ENCODE data around the gene QSOX2. TPM values are rescaled to one million over a fixed set of nuclear protein-coding genes. Genes with fewer than 3 reads are reported as not detected.

QSOX2 gene
- total RNA-seq, 2 donors from 2014 or later, result 8.8 to 22.7 TPM

GRCh38 chr9:136178061-136178772, 67.4 kb downstream of the QSOX2 start:
- no peaks in the 10 kb centered on the region for H3K27me3 ChIP-seq
- DNase-seq (no peak), ATAC-seq (no peak)
- intact Hi-C loops (cut with DNase I), result loop anchor here (5.0 kb wide), 1 partner anchor 99 kb away; no protein-coding TSS in a partner anchor
- WGBS, 2 donors, result 68 to 74% methylated on average over 13 to 20 of the region's 21 CpGs
- H3K9me3 ChIP-seq, result no peaks in the 10 kb centered on the region
- no peaks in the 10 kb centered on the region for H3K4me1 ChIP-seq
- no peak overlapping the region for H3K27ac ChIP-seq
- TF ChIP-seq CTCF (IDR thresholded peaks at IDR 0.05) (no peak), POLR2A (IDR thresholded peaks at IDR 0.05) (no peak)
- H3K36me3 ChIP-seq (replicated peaks in 1 of 2; ENCODE audit: insufficient read depth in 1 of 2, low read depth in 2 of 2), result no peaks in the 10 kb centered on the region
- H3K4me3 ChIP-seq, result no peak overlapping the region

GRCh38 chr9:136177224-136177623, 68.4 kb downstream of the QSOX2 start:
- ATAC-seq (no peak), DNase-seq (no peak)
- Histone ChIP-seq H3K27me3 (no peaks in the 10 kb centered on the region), H3K4me1 (no peaks in the 10 kb centered on the region), H3K9me3 (no peaks in the 10 kb centered on the region), H3K27ac (no peak overlapping the region), H3K4me3 (no peak overlapping the region), H3K36me3 (replicated peaks in 1 of 2; ENCODE audit: insufficient read depth in 1 of 2, low read depth in 2 of 2) (no peaks in the 10 kb centered on the region)
- intact Hi-C loops (cut with DNase I), result loop anchor here (5.0 kb wide), 1 partner anchor 100 kb away; no protein-coding TSS in a partner anchor
- TF ChIP-seq POLR2A (IDR thresholded peaks at IDR 0.05) (no peak), CTCF (IDR thresholded peaks at IDR 0.05) (no peak)
- WGBS, 2 donors, result 84 to 89% methylated on average over 11 to 14 of the region's 14 CpGs

DNA sequence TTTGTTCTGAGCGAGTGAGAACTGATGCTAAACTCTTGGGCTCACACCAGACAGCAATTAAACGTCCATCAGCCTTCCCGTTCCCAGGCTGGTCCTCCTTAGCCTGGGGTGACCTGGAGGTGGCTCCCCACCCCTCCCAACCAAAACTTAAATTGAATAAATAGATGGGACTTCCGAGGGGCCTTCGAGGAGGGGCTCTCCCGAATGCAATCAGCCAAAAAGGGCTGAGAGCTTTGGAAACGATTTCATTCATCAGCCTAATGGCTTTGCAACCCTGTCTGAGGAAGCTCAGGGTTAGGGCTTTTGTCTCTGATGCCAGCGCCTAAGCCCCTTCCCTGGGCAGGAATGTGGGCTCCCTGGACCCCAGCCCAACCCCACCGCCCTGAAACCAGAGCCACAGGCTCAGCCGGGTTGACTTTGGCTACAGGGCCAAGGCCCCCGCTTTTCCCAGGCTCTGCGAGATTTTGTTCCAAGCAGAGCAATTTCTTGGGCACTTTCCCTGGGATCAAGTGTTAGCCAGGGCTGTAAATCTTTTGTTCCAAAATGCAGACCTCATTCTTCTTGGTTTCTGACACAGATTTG, 69.9 kb downstream of the QSOX2 start:
- Histone ChIP-seq H3K27ac (no peak overlapping the region), H3K4me3 (no peak overlapping the region), H3K4me1 (no peaks in the 10 kb centered on the region), H3K36me3 (replicated peaks in 1 of 2; ENCODE audit: insufficient read depth in 1 of 2, low read depth in 2 of 2) (no peaks in the 10 kb centered on the region), H3K9me3 (no peaks in the 10 kb centered on the region), H3K27me3 (no peaks in the 10 kb centered on the region)
- WGBS, 2 donors, result 67 to 74% methylated on average over 7 to 12 of the region's 12 CpGs
- no peak for TF ChIP-seq CTCF (IDR thresholded peaks at IDR 0.05)
- TF ChIP-seq POLR2A (IDR thresholded peaks at IDR 0.05), result no peak
- DNase-seq (no peak), ATAC-seq (no peak)
- intact Hi-C loops (cut with DNase I), result loop anchor here (5.0 kb wide), 1 partner anchor 102 kb away; no protein-coding TSS in a partner anchor

DNA sequence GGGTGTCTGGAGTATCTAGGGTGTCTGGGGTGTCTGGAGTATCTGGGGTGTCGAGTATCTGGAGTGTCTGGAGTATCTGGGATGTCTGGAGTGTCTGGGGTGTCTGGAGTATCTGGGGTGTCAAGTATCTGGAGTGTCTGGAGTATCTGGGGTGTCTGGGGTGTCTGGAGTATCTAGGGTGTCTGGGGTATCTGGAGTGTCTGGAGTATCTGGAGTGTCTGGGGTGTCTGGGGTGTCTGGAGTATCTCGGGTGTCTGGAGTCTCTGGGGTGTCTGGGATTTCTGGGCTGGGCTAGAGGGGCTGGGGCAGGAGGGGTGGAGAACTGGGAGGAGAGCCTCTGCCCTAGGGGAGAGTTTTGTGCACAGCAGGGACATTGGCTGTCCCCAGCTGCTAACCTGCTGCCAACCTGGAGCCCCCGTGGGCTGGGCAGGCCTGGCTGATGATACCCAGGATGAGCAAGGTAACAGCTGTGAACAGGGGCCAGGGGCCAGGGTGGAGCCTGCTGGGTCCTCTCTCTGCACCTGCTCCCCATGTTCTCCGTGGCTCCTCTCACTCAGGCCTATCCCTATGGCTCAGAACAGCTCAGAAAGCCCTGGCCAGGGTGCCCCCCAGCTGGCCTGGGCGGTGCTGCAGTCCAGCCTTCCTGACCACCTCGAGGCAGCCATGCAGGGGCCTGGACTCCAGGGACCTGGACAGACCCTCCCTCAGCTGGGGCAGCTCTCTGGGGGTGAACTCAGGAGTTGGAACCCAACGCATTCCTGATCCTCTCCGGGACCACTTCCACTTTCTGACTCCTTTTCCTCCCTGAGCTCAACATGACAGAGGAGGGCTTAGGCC, 70.6 kb downstream of the QSOX2 start:
- TF ChIP-seq CTCF (IDR thresholded peaks at IDR 0.05) (no peak), POLR2A (IDR thresholded peaks at IDR 0.05) (no peak)
- intact Hi-C loops (cut with DNase I), result loop anchor here (5.0 kb wide), 1 partner anchor 102 kb away; no protein-coding TSS in a partner anchor
- no peak overlapping the region for H3K27ac ChIP-seq
- no peaks in the 10 kb centered on the region for H3K36me3 ChIP-seq (replicated peaks in 1 of 2; ENCODE audit: insufficient read depth in 1 of 2, low read depth in 2 of 2)
- no peaks in the 10 kb centered on the region for H3K27me3 ChIP-seq
- no peaks in the 10 kb centered on the region for H3K9me3 ChIP-seq
- 67 to 77% methylated on average over 6 to 8 of the region's 8 CpGs for WGBS, 2 donors
- peaks cover 4% of the 10 kb centered on the region for H3K4me1 ChIP-seq
- ATAC-seq, result no peak
- no peak overlapping the region for H3K4me3 ChIP-seq
- DNase-seq, result no peak

Measured in body of pancreas (tissue), 4 donors.